B cell (primary cell): Measurements from ENCODE around the gene MAPRE2. TPM values are rescaled to one million over a fixed set of nuclear protein-coding genes. Genes with fewer than 3 reads are reported as not detected.

Experiments used
- ATAC-seq: fragments of 200-7000 bp; cut with Tn5 transposase; one replicate; pipeline ENCODE4 v1.10.0; 2021; ENCODE audit warnings: low read depth, mild to moderate bottlenecking, moderate number of reproducible peaks, moderate library complexity
- CTCF ChIA-PET: fragments of 350-600 bp; sonication (Branson Sonifier 250); formaldehyde crosslinking; loops from one replicate; lab custom pipeline; 2021; ENCODE audit warnings: antibody characterized with exemption, inconsistent platforms; lab: Charles Lee
- POLR2A ChIA-PET: fragments of 350-600 bp; sonication (Branson Sonifier 250); formaldehyde crosslinking; loops from one replicate; lab custom pipeline; 2021; ENCODE audit warnings: antibody characterized with exemption; lab: Charles Lee
- DNase-seq: peaks from one replicate; pipeline ENCODE4 v3.0.0; 2013
- H2AFZ ChIP-seq: 2 replicates; pipeline ENCODE4 v1.6.1; 2012; ENCODE audit warnings: mild to moderate bottlenecking, low read depth, low read length; ENCODE audit not compliant: insufficient read depth, poor library complexity, severe bottlenecking
- H3K27ac ChIP-seq, 2 donors: 1 replicate in 1 of 2; 2 replicates in 1 of 2; pipeline ENCODE4 v1.5.1; 2012 to 2013; ENCODE audit warnings: low read length in 2 of 2, mild to moderate bottlenecking in 2 of 2, moderate library complexity in 1 of 2
- H3K27me3 ChIP-seq, 4 experiments: fragments of 200-600 bp in 1 of 4; sonication (generic) in 1 of 4; replicated peaks in 1 of 4; 1 replicate in 2 of 4; 2 replicates in 2 of 4; pipeline versions ENCODE4 v1.6.1 to v1.7.0; 2013 to 2016; ENCODE audit warnings: low read length in 3 of 4, mild to moderate bottlenecking in 2 of 4, mixed read lengths in 1 of 4, moderate library complexity in 1 of 4; ENCODE audit not compliant: insufficient read depth in 4 of 4, control insufficient read depth in 3 of 4; ENCODE audit errors: control extremely low read depth in 1 of 4
- H3K36me3 ChIP-seq, 2 experiments: replicated peaks in 1 of 2; 1 replicate in 1 of 2; 2 replicates in 1 of 2; pipeline versions ENCODE4 v1.6.1 to v1.7.1; 2013; ENCODE audit warnings: low read length in 1 of 2; ENCODE audit not compliant: insufficient read depth in 2 of 2, control insufficient read depth in 1 of 2; ENCODE audit errors: control extremely low read depth in 1 of 2, extremely low read depth in 1 of 2
- H3K4me1 ChIP-seq, 2 donors: fragments of 200-600 bp in 1 of 2; sonication (generic) in 1 of 2; 1 replicate in 1 of 2; 2 replicates in 1 of 2; pipeline versions ENCODE4 v1.5.1 to v1.6.1; 2013 to 2017; ENCODE audit warnings: low read length in 2 of 2; ENCODE audit not compliant: control insufficient read depth in 2 of 2, insufficient read depth in 2 of 2
- H3K4me2 ChIP-seq: replicated peaks from 2 replicates; pipeline ENCODE3; 2012; ENCODE audit warnings: mild to moderate bottlenecking, low read depth, low read length; ENCODE audit not compliant: poor library complexity, severe bottlenecking
- H3K4me3 ChIP-seq, 5 experiments: fragments of 200-600 bp in 1 of 5; sonication (generic) in 1 of 5; 1 replicate in 3 of 5; 2 replicates in 2 of 5; pipeline versions ENCODE4 v1.5.1 to v1.7.0; 2011 to 2016; ENCODE audit warnings: low read length in 4 of 5, mild to moderate bottlenecking in 4 of 5, low read depth in 2 of 5, control low read depth in 1 of 5, moderate library complexity in 1 of 5; ENCODE audit not compliant: insufficient read depth in 1 of 5; ENCODE audit errors: control extremely low read depth in 1 of 5, extremely low read depth in 1 of 5
- H3K79me2 ChIP-seq: fragments of 200-600 bp; sonication (generic); one replicate; pipeline ENCODE4 v1.6.0; 2016; ENCODE audit warnings: low read length; ENCODE audit not compliant: control insufficient read depth, insufficient read depth
- H3K9ac ChIP-seq: fragments of 200-600 bp; sonication (generic); 2 replicates; pipeline ENCODE4 v1.6.1; 2017; ENCODE audit warnings: mild to moderate bottlenecking, low read length, moderate library complexity
- H3K9me3 ChIP-seq, 3 donors: one replicate each; pipeline versions ENCODE4 v1.6.1 to v1.7.1; 2013; ENCODE audit warnings: low read length in 2 of 3; ENCODE audit not compliant: control insufficient read depth in 2 of 3, insufficient read depth in 1 of 3; ENCODE audit errors: control extremely low read depth in 1 of 3
- H4K20me1 ChIP-seq: 2 replicates; pipeline ENCODE4 v1.6.0; 2012; ENCODE audit warnings: mild to moderate bottlenecking, low read length; ENCODE audit not compliant: insufficient read depth, control insufficient read depth, poor library complexity, severe bottlenecking
- H3K27ac Mint-ChIP-seq: one replicate; pipeline ENCODE4 v1.8.0; 2021; ENCODE audit warnings: mixed read lengths
- H3K27me3 Mint-ChIP-seq: one replicate; pipeline ENCODE4 v1.8.0; 2021; ENCODE audit warnings: mixed read lengths
- H3K4me1 Mint-ChIP-seq: one replicate; pipeline ENCODE4 v1.8.0; 2021; ENCODE audit warnings: mixed read lengths
- H3K4me3 Mint-ChIP-seq: one replicate; pipeline ENCODE4 v1.8.0; 2021; ENCODE audit warnings: mixed read lengths
- H3K9me3 Mint-ChIP-seq: one replicate; pipeline ENCODE4 v1.8.0; 2022; ENCODE audit warnings: mixed read lengths; ENCODE audit not compliant: insufficient read depth
- CTCF ChIP-seq: fragments of 200-600 bp; IDR thresholded peaks from one replicate; pipeline ENCODE4 v1.8.0; 2022; ENCODE audit warnings: antibody characterized with exemption, mild to moderate bottlenecking
- EZH2 ChIP-seq: IDR thresholded peaks from 2 replicates; pipeline ENCODE4 v1.6.1; 2012; ENCODE audit warnings: borderline replicate concordance, low read depth, mild to moderate bottlenecking, moderate library complexity, low read length; ENCODE audit not compliant: insufficient read depth, poor library complexity, severe bottlenecking
- WGBS: methylation state at CpG from one replicate; pipeline ENCODE4 v1.1.5; 2013; ENCODE audit warnings: missing lambda C conversion rate; ENCODE audit not compliant: insufficient coverage; 5-methylcytosine and 5-hydroxymethylcytosine counted together
- intact Hi-C: fragments of 100-400 bp; cut with micrococcal nuclease; formaldehyde crosslinking; loops from one replicate; pipeline ENCODE4 v1.10.0; 2022
- polyA plus RNA-seq: library from polyadenylated mRNA; depleted of rRNA; stranded (reverse); fragments of >200 nt; gene quantifications from 2 replicates; pipeline ENCODE4 v1.2.3, GENCODE V29; 2012
- total RNA-seq, 2 donors: library from RNA; stranded (reverse); fragments of 120-200 nt in 1 of 2; gene quantifications; 1 replicate in 1 of 2; 2 replicates in 1 of 2; pipeline versions ENCODE4 v1.2.3 to v1.2.4, GENCODE V29; 2013 to 2022

The MAPRE2 gene
- total and polyA plus RNA-seq, 2 donors (not counting 1 experiment from before 2014, with no cell fraction given) = 36.7 to 63.3 TPM

- H3K4me1 ChIP-seq = peaks cover 2 to 12% of the 10 kb centered on the region in 2 donors
- DNase-seq (no peak), ATAC-seq (no peak)
- Mint-ChIP-seq H3K4me1 (peaks cover 50% of the 10 kb centered on the region), H3K9me3 (peaks cover 2% of the 10 kb centered on the region), H3K27ac (no peak overlapping the region), H3K4me3 (no peak overlapping the region), H3K27me3 (no peaks in the 10 kb centered on the region)
- no peak overlapping the region for H3K4me3 ChIP-seq
- no peak overlapping the region for H3K4me2 ChIP-seq
- no peaks in the 10 kb centered on the region for H3K27me3 ChIP-seq
- WGBS = 100% methylated on average over 1 of the region's 3 CpGs
- intact Hi-C loops = no loop called here
- peaks cover 81% of the 10 kb centered on the region for H4K20me1 ChIP-seq
- H3K9ac ChIP-seq = no peak overlapping the region
- ChIA-PET CTCF (interaction anchor here (0.8 to 10.7 kb wide), 7 partner anchors 21 to 234 kb away, joined by 3 to 75 read pairs (median 4); no protein-coding TSS in a partner anchor), POLR2A (no interaction called here)
- no peak overlapping the region for H3K27ac ChIP-seq
- H3K9me3 ChIP-seq = peaks cover 0 to 15% (median 8%) of the 10 kb centered on the region in 3 donors
- peaks cover 0 to 15% of the 10 kb centered on the region in 2 experiments for H3K36me3 ChIP-seq
- H2AFZ ChIP-seq = no peak overlapping the region
- peaks cover 72% of the 10 kb centered on the region for H3K79me2 ChIP-seq
- TF ChIP-seq EZH2 (no peak), CTCF (no peak)
Observed at GRCh38 chr18:35121038-35121437, 79.8 kb downstream of the MAPRE2 start.

- H3K9me3 ChIP-seq = peaks cover 0 to 15% (median 8%) of the 10 kb centered on the region in 3 donors
- H3K79me2 ChIP-seq = peaks cover 67% of the 10 kb centered on the region
- H2AFZ ChIP-seq = no peak overlapping the region
- Mint-ChIP-seq H3K4me3 (no peak overlapping the region), H3K9me3 (peaks cover 2% of the 10 kb centered on the region), H3K27me3 (no peaks in the 10 kb centered on the region), H3K27ac (peak overlapping the region; percentile 23), H3K4me1 (peaks cover 49% of the 10 kb centered on the region)
- H3K4me3 ChIP-seq = no peak overlapping the region
- H3K4me1 ChIP-seq = peaks cover 2 to 12% of the 10 kb centered on the region in 2 donors
- ChIA-PET CTCF (interaction anchor here (0.7 to 10.7 kb wide), 6 partner anchors 20 to 234 kb away, joined by 3 to 75 read pairs (median 6); no protein-coding TSS in a partner anchor), POLR2A (no interaction called here)
- TF ChIP-seq EZH2 (no peak), CTCF (no peak)
- peaks cover 0 to 15% of the 10 kb centered on the region in 2 experiments for H3K36me3 ChIP-seq
- H3K27me3 ChIP-seq = no peaks in the 10 kb centered on the region
- intact Hi-C loops = no loop called here
- H4K20me1 ChIP-seq = peaks cover 76% of the 10 kb centered on the region
- WGBS = no CpG with 5 or more reads among the region's 1 CpG
- no peak overlapping the region for H3K9ac ChIP-seq
- ATAC-seq (no peak), DNase-seq (no peak)
- H3K27ac ChIP-seq = peak overlapping the region in 1 of 2 donors; percentile 40
- H3K4me2 ChIP-seq = no peak overlapping the region
Observed at GRCh38 chr18:35121531-35121930, 80.3 kb downstream of the MAPRE2 start.
